Stimulated activated CD8-positive, alpha-beta memory T cell treated with anti-CD3 and anti-CD28 coated beads, Interleukin-12 subunit alpha, Interleukin-12 subunit beta, amount 100 ng/mL, for 24 hours (primary cell): ENCODE results near the gene MED15.
"Not testable (repeated sequence)": the region's sequence is repeated elsewhere in the genome, so short reads cannot be mapped to it uniquely, and the experiment has no call there.

Source experiments
- DNase-seq: peaks from one replicate; pipeline ENCODE4 v3.0.0-alpha.2; 2020; ENCODE audit errors: extremely low read depth

The MED15 gene

GRCh38 chr22:20483771-20484170 lies 23.6 kb upstream of the MED15 start:
- DNase-seq: no peak

GRCh38 chr22:20484948-20485683 lies 22.3 kb upstream of the MED15 start:
- no peak for DNase-seq

- DNase-seq: no peak
These were observed 21.2 kb upstream of the MED15 start for GRCh38 chr22:20486229-20486628.

- no peak for DNase-seq
These were observed 19.7 kb upstream of the MED15 start for GRCh38 chr22:20487715-20488114.

- DNase-seq: no peak
These were observed 18.5 kb upstream of the MED15 start for GRCh38 chr22:20488946-20489345.

GRCh38 chr22:20490183-20490940 lies 17.0 kb upstream of the MED15 start:
- DNase-seq: no peak

- DNase-seq: no peak
These were observed 16.5 kb upstream of the MED15 start for GRCh38 chr22:20490941-20491307.

- DNase-seq: no peak
These were observed 16.1 kb upstream of the MED15 start for GRCh38 chr22:20491346-20491745.

GRCh38 chr22:20494978-20495860 lies 12.2 kb upstream of the MED15 start, which contains the start of gene KLHL22:
KLHL22 (minus strand) TSS chr22:20495795; CDS start chr22:20489211, 6,584 bp downstream.
- DNase-seq: no peak

- peak; percentile 85 for DNase-seq
These were observed 11.3 kb upstream of the MED15 start for GRCh38 chr22:20495861-20496681.

- DNase-seq: no peak
These were observed 10.0 kb upstream of the MED15 start for GRCh38 chr22:20497426-20497825.

GRCh38 chr22:20498913-20499312 lies 8.5 kb upstream of the MED15 start:
- DNase-seq: no peak

- no peak for DNase-seq
These were observed 7.6 kb upstream of the MED15 start for GRCh38 chr22:20499769-20500168.

- DNase-seq: no peak
These were observed 3.6 kb upstream of the MED15 start for GRCh38 chr22:20503816-20504215.

- DNase-seq: not testable (repeated sequence)
These were observed 3.0 kb upstream of the MED15 start for GRCh38 chr22:20504293-20504922.

- no peak for DNase-seq
These were observed 712 bp upstream of the MED15 start for GRCh38 chr22:20506543-20507252.

GRCh38 chr22:20508067-20508755 lies 801 bp downstream of the MED15 start:
- not testable (repeated sequence) for DNase-seq

- no peak for DNase-seq
These were observed 1.4 kb downstream of the MED15 start for GRCh38 chr22:20508815-20509271.

GRCh38 chr22:20509344-20510047 lies 2.1 kb downstream of the MED15 start:
- DNase-seq: no peak
